Activated CD8-positive, alpha-beta T cell treated with anti-CD3 and anti-CD28 coated beads, Interleukin-2, amount 10 ng/mL, durations not matched to agents 7 days and 5 days (primary cell): Measurements from ENCODE around the gene DDX10. TPM values are rescaled to one million over a fixed set of nuclear protein-coding genes. Genes with fewer than 3 reads are reported as not detected.

Experiments
- ATAC-seq: fragments of 150-1000 bp; cut with Tn5 transposase; one replicate; pipeline ENCODE4 v1.10.0; 2021; ENCODE audit warnings: moderate library complexity
- CTCF ChIA-PET: fragments of 350-600 bp; sonication (Branson Sonifier 250); formaldehyde crosslinking; loops from one replicate; lab custom pipeline; 2021; ENCODE audit warnings: antibody characterized with exemption; lab: Charles Lee
- POLR2A ChIA-PET: fragments of 350-600 bp; sonication (Branson Sonifier 250); formaldehyde crosslinking; loops from one replicate; lab custom pipeline; 2021; ENCODE audit warnings: antibody characterized with exemption; lab: Charles Lee
- DNase-seq: peaks from one replicate; pipeline ENCODE4 v3.0.0-alpha.2; 2020
- H3K27ac Mint-ChIP-seq: one replicate; pipeline ENCODE4 v1.8.0; 2021; ENCODE audit warnings: mild to moderate bottlenecking, mixed read lengths
- H3K27me3 Mint-ChIP-seq: one replicate; pipeline ENCODE4 v1.8.0; 2021; ENCODE audit warnings: low read depth, mixed read lengths
- H3K36me3 Mint-ChIP-seq: one replicate; pipeline ENCODE4 v1.8.0; 2021; ENCODE audit warnings: low read depth, mixed read lengths
- H3K4me1 Mint-ChIP-seq: one replicate; pipeline ENCODE4 v1.8.0; 2021; ENCODE audit warnings: low read depth, mixed read lengths
- H3K4me3 Mint-ChIP-seq: one replicate; pipeline ENCODE4 v1.8.0; 2021; ENCODE audit warnings: mild to moderate bottlenecking, mixed read lengths
- H3K9me3 Mint-ChIP-seq: one replicate; pipeline ENCODE4 v1.8.0; 2022; ENCODE audit warnings: mixed read lengths; ENCODE audit not compliant: insufficient read depth
- total RNA-seq, 2 experiments: library from RNA; stranded (reverse); gene quantifications; one replicate each; pipeline ENCODE4 v1.2.3, GENCODE V29; 2021

DDX10 gene
- total RNA-seq, 2 experiments from 2014 or later, result 26.3 to 31.6 TPM

GRCh38 chr11:108662700-108663099 lies 2.2 kb upstream of the DDX10 start:
- no peak overlapping the region for H3K27ac Mint-ChIP-seq
- H3K9me3 Mint-ChIP-seq, result no peaks in the 10 kb centered on the region
- peaks cover 1% of the 10 kb centered on the region for H3K36me3 Mint-ChIP-seq
- DNase-seq (no peak), ATAC-seq (no peak)
- ChIA-PET POLR2A (no interaction called here), CTCF (interaction anchor here (3.0 kb wide), 1 partner anchor 544 kb away, joined by 7 read pairs; no protein-coding TSS in a partner anchor)
- peaks cover 28% of the 10 kb centered on the region for H3K4me1 Mint-ChIP-seq
- peaks cover 12% of the 10 kb centered on the region for H3K27me3 Mint-ChIP-seq
- no peak overlapping the region for H3K4me3 Mint-ChIP-seq

GRCh38 chr11:108663154-108663877 lies 1.6 kb upstream of the DDX10 start:
- Mint-ChIP-seq H3K27me3 (peaks cover 11% of the 10 kb centered on the region), H3K4me3 (no peak overlapping the region), H3K27ac (no peak overlapping the region), H3K4me1 (peaks cover 30% of the 10 kb centered on the region), H3K36me3 (peaks cover 2% of the 10 kb centered on the region), H3K9me3 (no peaks in the 10 kb centered on the region)
- CTCF ChIA-PET, result interaction anchor here (3.0 kb wide), 1 partner anchor 544 kb away, joined by 7 read pairs; no protein-coding TSS in a partner anchor
- POLR2A ChIA-PET, result no interaction called here
- no peak for ATAC-seq
- DNase-seq, result no peak

- ChIA-PET CTCF (interaction anchor here (1.2 to 2.7 kb wide), 3 partner anchors 10 to 31 kb away, joined by 3 to 9 read pairs (median 7); no protein-coding TSS in a partner anchor), POLR2A (interaction anchor here (0.6 kb wide), 2 partner anchors 63 to 443 kb away, joined by 3 to 4 read pairs; partner anchors contain the start of gene ATM)
- Mint-ChIP-seq H3K9me3 (no peaks in the 10 kb centered on the region), H3K27me3 (no peaks in the 10 kb centered on the region), H3K36me3 (peaks cover 11% of the 10 kb centered on the region), H3K27ac (peak overlapping the region; percentile 51), H3K4me1 (peaks cover 31% of the 10 kb centered on the region), H3K4me3 (peak overlapping the region; percentile 100)
- ATAC-seq (no peak), DNase-seq (no peak)
Observed at GRCh38 chr11:108666373-108666772, 1.5 kb downstream of the DDX10 start.

- POLR2A ChIA-PET, result no interaction called here
- peaks cover 30% of the 10 kb centered on the region for H3K4me1 Mint-ChIP-seq
- CTCF ChIA-PET, result interaction anchor here (1.2 kb wide), 1 partner anchor 40 kb away, joined by 3 read pairs; no protein-coding TSS in a partner anchor
Observed at GRCh38 chr11:108669286-108669685, 4.4 kb downstream of the DDX10 start.

GRCh38 chr11:108669711-108670110 lies 4.8 kb downstream of the DDX10 start:
- no peak overlapping the region for H3K4me3 Mint-ChIP-seq
- peaks cover 26% of the 10 kb centered on the region for H3K4me1 Mint-ChIP-seq
- POLR2A ChIA-PET, result no interaction called here

More at GRCh38 chr11:108669286-108669685, 4.4 kb downstream of the DDX10 start:
- peaks cover 14% of the 10 kb centered on the region for H3K36me3 Mint-ChIP-seq
- H3K9me3 Mint-ChIP-seq, result no peaks in the 10 kb centered on the region
- no peak overlapping the region for H3K4me3 Mint-ChIP-seq
- H3K27me3 Mint-ChIP-seq, result no peaks in the 10 kb centered on the region
- ATAC-seq (no peak), DNase-seq (no peak)
- H3K27ac Mint-ChIP-seq, result no peak overlapping the region

GRCh38 chr11:108670451-108670850 lies 5.6 kb downstream of the DDX10 start:
- POLR2A ChIA-PET, result no interaction called here
- peaks cover 26% of the 10 kb centered on the region for H3K4me1 Mint-ChIP-seq
- no peak for DNase-seq
- H3K27me3 Mint-ChIP-seq, result no peaks in the 10 kb centered on the region
- no peaks in the 10 kb centered on the region for H3K9me3 Mint-ChIP-seq
- no peak overlapping the region for H3K4me3 Mint-ChIP-seq
- CTCF ChIA-PET, result no interaction called here
- ATAC-seq, result no peak
- peaks cover 19% of the 10 kb centered on the region for H3K36me3 Mint-ChIP-seq
- H3K27ac Mint-ChIP-seq, result no peak overlapping the region

More at GRCh38 chr11:108669711-108670110, 4.8 kb downstream of the DDX10 start:
- H3K9me3 Mint-ChIP-seq, result no peaks in the 10 kb centered on the region
- ATAC-seq (no peak), DNase-seq (no peak)
- CTCF ChIA-PET, result no interaction called here
- no peaks in the 10 kb centered on the region for H3K27me3 Mint-ChIP-seq
- H3K27ac Mint-ChIP-seq, result no peak overlapping the region
- H3K36me3 Mint-ChIP-seq, result peaks cover 15% of the 10 kb centered on the region

- H3K27me3 Mint-ChIP-seq, result no peaks in the 10 kb centered on the region
- H3K36me3 Mint-ChIP-seq, result peaks cover 22% of the 10 kb centered on the region
- no peaks in the 10 kb centered on the region for H3K9me3 Mint-ChIP-seq
- ATAC-seq (no peak), DNase-seq (no peak)
- H3K4me1 Mint-ChIP-seq, result peaks cover 9% of the 10 kb centered on the region
- H3K4me3 Mint-ChIP-seq, result no peak overlapping the region
- ChIA-PET POLR2A (no interaction called here), CTCF (no interaction called here)
- H3K27ac Mint-ChIP-seq, result no peak overlapping the region
Observed at GRCh38 chr11:108672113-108672512, 7.2 kb downstream of the DDX10 start.

GRCh38 chr11:108672786-108673185 lies 7.9 kb downstream of the DDX10 start:
- H3K4me1 Mint-ChIP-seq, result peaks cover 3% of the 10 kb centered on the region
- no peak for DNase-seq
- no peak for ATAC-seq
- H3K36me3 Mint-ChIP-seq, result peaks cover 25% of the 10 kb centered on the region
- CTCF ChIA-PET, result no interaction called here
- POLR2A ChIA-PET, result no interaction called here
- no peaks in the 10 kb centered on the region for H3K9me3 Mint-ChIP-seq
- H3K4me3 Mint-ChIP-seq, result no peak overlapping the region
- no peaks in the 10 kb centered on the region for H3K27me3 Mint-ChIP-seq
- no peak overlapping the region for H3K27ac Mint-ChIP-seq

- no peaks in the 10 kb centered on the region for H3K9me3 Mint-ChIP-seq
- H3K27me3 Mint-ChIP-seq, result no peaks in the 10 kb centered on the region
- H3K36me3 Mint-ChIP-seq, result peaks cover 38% of the 10 kb centered on the region
- no peak overlapping the region for H3K4me3 Mint-ChIP-seq
- ChIA-PET CTCF (no interaction called here), POLR2A (no interaction called here)
- ATAC-seq (no peak), DNase-seq (no peak)
- no peaks in the 10 kb centered on the region for H3K4me1 Mint-ChIP-seq
- H3K27ac Mint-ChIP-seq, result no peak overlapping the region
Observed at GRCh38 chr11:108679045-108679444, 14.2 kb downstream of the DDX10 start.

- Mint-ChIP-seq H3K4me1 (no peaks in the 10 kb centered on the region), H3K4me3 (no peak overlapping the region), H3K27ac (no peak overlapping the region), H3K9me3 (no peaks in the 10 kb centered on the region), H3K36me3 (peaks cover 35% of the 10 kb centered on the region), H3K27me3 (no peaks in the 10 kb centered on the region)
- DNase-seq (no peak), ATAC-seq (no peak)
- ChIA-PET CTCF (interaction anchor here (0.6 kb wide), 1 partner anchor 1020 kb away, joined by 3 read pairs; no protein-coding TSS in a partner anchor), POLR2A (no interaction called here)
Observed at GRCh38 chr11:108680271-108680670, 15.4 kb downstream of the DDX10 start.

GRCh38 chr11:108685419-108686130 lies 20.7 kb downstream of the DDX10 start:
- ChIA-PET CTCF (no interaction called here), POLR2A (no interaction called here)
- Mint-ChIP-seq H3K27me3 (no peaks in the 10 kb centered on the region), H3K4me1 (no peaks in the 10 kb centered on the region), H3K36me3 (peaks cover 45% of the 10 kb centered on the region), H3K4me3 (no peak overlapping the region), H3K27ac (no peak overlapping the region), H3K9me3 (no peaks in the 10 kb centered on the region)
- DNase-seq (no peak), ATAC-seq (no peak)

GRCh38 chr11:108693852-108694251 lies 29.0 kb downstream of the DDX10 start:
- Mint-ChIP-seq H3K9me3 (no peaks in the 10 kb centered on the region), H3K27me3 (no peaks in the 10 kb centered on the region), H3K36me3 (peaks cover 24% of the 10 kb centered on the region), H3K4me3 (no peak overlapping the region), H3K4me1 (no peaks in the 10 kb centered on the region), H3K27ac (no peak overlapping the region)
- CTCF ChIA-PET, result interaction anchor here (1.3 kb wide), 1 partner anchor 39 kb away, joined by 3 read pairs; no protein-coding TSS in a partner anchor
- ATAC-seq (no peak), DNase-seq (no peak)
- POLR2A ChIA-PET, result no interaction called here
